ENCODE data around the gene TMEM209. TPM values are rescaled to one million over a fixed set of nuclear protein-coding genes. Genes with fewer than 3 reads are reported as not detected.
"Not testable (repeated sequence)": the region's sequence is repeated elsewhere in the genome, so short reads cannot be mapped to it uniquely, and the experiment has no call there.

Gene TMEM209
- total RNA-seq, 1 donor from 2014 or later = 38.9 TPM

GRCh38 chr7:130127821-130128317 is 77.3 kb downstream of the TMEM209 start:
- Histone ChIP-seq H3F3A (ENCODE audit: low read depth) (peaks cover 3% of the 10 kb centered on the region), H3K9ac (no peak overlapping the region), H2AFZ (replicated peaks) (no peak overlapping the region), H3K79me2 (ENCODE audit: low read depth) (no peaks in the 10 kb centered on the region), H3K9me3 (ENCODE audit: low read depth) (no peaks in the 10 kb centered on the region), H3K27ac (no peak overlapping the region), H3K4me1 (peaks cover 14% of the 10 kb centered on the region), H3K27me3 (no peaks in the 10 kb centered on the region), H4K20me1 (ENCODE audit: low read depth) (no peaks in the 10 kb centered on the region), H3K36me3 (peaks cover 16% of the 10 kb centered on the region), H3K4me3 (no peak overlapping the region), H3K4me2 (no peak overlapping the region)
- DNase-seq (ENCODE audit: low spot score) = no peak
- Mint-ChIP-seq H3K9me3 (no peaks in the 10 kb centered on the region), H3K36me3 (peaks cover 33% of the 10 kb centered on the region), H3K4me3 (no peak overlapping the region), H3K27me3 (ENCODE audit: insufficient read depth, low read depth) (peaks cover 2% of the 10 kb centered on the region), H3K27ac (no peak overlapping the region), H3K4me1 (peaks cover 3% of the 10 kb centered on the region)
- TF ChIP-seq EZH2 (IDR thresholded peaks at IDR 0.05) (no peak), CTCF (IDR thresholded peaks at IDR 0.05) (no peak), EZH2phosphoT487 (IDR thresholded peaks at IDR 0.05) (no peak)

GRCh38 chr7:130127404-130127803 is 77.8 kb downstream of the TMEM209 start:
- Histone ChIP-seq H2AFZ (replicated peaks) (no peak overlapping the region), H3K9me3 (ENCODE audit: low read depth) (no peaks in the 10 kb centered on the region), H3F3A (ENCODE audit: low read depth) (peaks cover 3% of the 10 kb centered on the region), H3K27ac (no peak overlapping the region), H3K27me3 (no peaks in the 10 kb centered on the region), H4K20me1 (ENCODE audit: low read depth) (no peaks in the 10 kb centered on the region), H3K9ac (no peak overlapping the region), H3K4me3 (no peak overlapping the region), H3K36me3 (peaks cover 16% of the 10 kb centered on the region), H3K79me2 (ENCODE audit: low read depth) (no peaks in the 10 kb centered on the region), H3K4me2 (no peak overlapping the region), H3K4me1 (peaks cover 10% of the 10 kb centered on the region)
- Mint-ChIP-seq H3K27ac (no peak overlapping the region), H3K36me3 (peaks cover 37% of the 10 kb centered on the region), H3K4me3 (no peak overlapping the region), H3K27me3 (ENCODE audit: insufficient read depth, low read depth) (peaks cover 2% of the 10 kb centered on the region), H3K4me1 (peaks cover 3% of the 10 kb centered on the region), H3K9me3 (no peaks in the 10 kb centered on the region)
- DNase-seq (ENCODE audit: low spot score) = no peak
- TF ChIP-seq EZH2 (IDR thresholded peaks at IDR 0.05) (no peak), CTCF (IDR thresholded peaks at IDR 0.05) (no peak), EZH2phosphoT487 (IDR thresholded peaks at IDR 0.05) (no peak)

DNA sequence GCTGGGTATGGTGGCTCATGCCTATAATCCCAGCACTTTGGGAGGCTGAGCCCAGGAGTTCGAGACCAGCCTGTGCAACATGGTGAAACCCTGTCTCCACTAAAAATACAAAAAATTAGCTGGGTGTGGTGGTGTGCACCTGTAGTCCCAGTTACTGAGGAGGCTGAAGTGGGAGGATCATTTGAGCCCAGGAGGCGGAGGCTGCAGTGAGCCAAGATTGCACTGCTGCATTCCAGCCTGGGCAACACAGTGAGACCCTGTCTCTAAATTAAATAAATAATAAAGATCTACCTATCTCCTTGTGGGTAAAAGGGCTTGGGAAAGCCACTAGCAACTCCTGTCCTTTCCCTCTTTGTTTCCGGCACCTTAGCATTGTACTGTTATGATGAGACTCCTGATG is 78.4 kb downstream of the TMEM209 start:
- not testable (repeated sequence) for H3K9me3 ChIP-seq (ENCODE audit: low read depth); DNase-seq (ENCODE audit: low spot score); H3K4me1 ChIP-seq; H2AFZ ChIP-seq (replicated peaks); H3K79me2 ChIP-seq (ENCODE audit: low read depth); H3K27ac ChIP-seq; H3K27ac Mint-ChIP-seq; H3F3A ChIP-seq (ENCODE audit: low read depth); H3K9me3 Mint-ChIP-seq; H3K27me3 ChIP-seq; H3K4me3 Mint-ChIP-seq; H4K20me1 ChIP-seq (ENCODE audit: low read depth); H3K4me2 ChIP-seq; H3K9ac ChIP-seq; H3K4me1 Mint-ChIP-seq; H3K4me3 ChIP-seq; H3K27me3 Mint-ChIP-seq (ENCODE audit: insufficient read depth, low read depth)
- peaks cover 16% of the 10 kb centered on the region for H3K36me3 ChIP-seq
- peaks cover 41% of the 10 kb centered on the region for H3K36me3 Mint-ChIP-seq

GRCh38 chr7:130124711-130125110 is 80.5 kb downstream of the TMEM209 start:
- Mint-ChIP-seq H3K36me3 (peaks cover 34% of the 10 kb centered on the region), H3K27me3 (ENCODE audit: insufficient read depth, low read depth) (peaks cover 2% of the 10 kb centered on the region), H3K4me3 (no peak overlapping the region), H3K4me1 (no peaks in the 10 kb centered on the region), H3K27ac (no peak overlapping the region), H3K9me3 (no peaks in the 10 kb centered on the region)
- no peak for TF ChIP-seq CTCF (IDR thresholded peaks at IDR 0.05)
- TF ChIP-seq EZH2phosphoT487 (IDR thresholded peaks at IDR 0.05) = no peak
- TF ChIP-seq EZH2 (IDR thresholded peaks at IDR 0.05) = no peak
- H3F3A ChIP-seq (ENCODE audit: low read depth) = no peaks in the 10 kb centered on the region
- H3K27me3 ChIP-seq = no peaks in the 10 kb centered on the region
- H4K20me1 ChIP-seq (ENCODE audit: low read depth) = no peaks in the 10 kb centered on the region
- no peak overlapping the region for H3K27ac ChIP-seq
- H3K36me3 ChIP-seq = peaks cover 14% of the 10 kb centered on the region
- H3K4me1 ChIP-seq = peaks cover 4% of the 10 kb centered on the region
- H2AFZ ChIP-seq (replicated peaks) = no peak overlapping the region
- H3K9me3 ChIP-seq (ENCODE audit: low read depth) = no peaks in the 10 kb centered on the region
- no peak overlapping the region for H3K4me2 ChIP-seq
- H3K4me3 ChIP-seq = no peak overlapping the region
- H3K79me2 ChIP-seq (ENCODE audit: low read depth) = no peaks in the 10 kb centered on the region
- H3K9ac ChIP-seq = no peak overlapping the region
- no peak for DNase-seq (ENCODE audit: low spot score)
